Kidney (tissue), 14 donors: Measurements from ENCODE around the gene SRCIN1. TPM values are rescaled to one million over a fixed set of nuclear protein-coding genes. Genes with fewer than 3 reads are reported as not detected.

ENCODE experiments used
- DNase-seq, 5 donors: peaks; one replicate each; pipeline ENCODE4 v3.0.0-alpha.2; 2013 to 2020
- FAIRE-seq: peaks from 2 replicates; lab custom pipeline; 2012; peaks lifted over from hg19 to GRCh38; lab: Jason Lieb, UNC
- H3K27ac ChIP-seq, 2 donors: one replicate each; pipeline ENCODE4 v1.7.0; 2013; ENCODE audit warnings: low read depth in 2 of 2, low read length in 2 of 2, inconsistent platforms in 1 of 2
- H3K27me3 ChIP-seq: one replicate; pipeline ENCODE4 v1.7.1; 2013; ENCODE audit warnings: low read length, inconsistent platforms; ENCODE audit not compliant: control insufficient read depth, insufficient read depth
- H3K36me3 ChIP-seq, 3 donors: one replicate each; pipeline versions ENCODE4 v1.7.0 to v1.7.1; 2013; ENCODE audit warnings: low read length in 3 of 3, control low read depth in 1 of 3, inconsistent platforms in 1 of 3; ENCODE audit not compliant: insufficient read depth in 3 of 3, control insufficient read depth in 2 of 3
- H3K4me1 ChIP-seq, 3 donors: one replicate each; pipeline versions ENCODE4 v1.7.0 to v1.7.1; 2013; ENCODE audit warnings: low read length in 3 of 3, inconsistent platforms in 1 of 3, low read depth in 1 of 3; ENCODE audit not compliant: control insufficient read depth in 2 of 3, insufficient read depth in 2 of 3
- H3K4me3 ChIP-seq, 3 donors: one replicate each; pipeline versions ENCODE4 v1.7.0 to v1.8.1; 2013; ENCODE audit warnings: low read length in 3 of 3, control low read depth in 1 of 3, inconsistent platforms in 1 of 3
- H3K9ac ChIP-seq, 3 donors: one replicate each; pipeline versions ENCODE4 v1.7.0 to v1.7.1; 2013; ENCODE audit warnings: low read length in 3 of 3, control low read depth in 1 of 3, inconsistent platforms in 1 of 3
- H3K9me3 ChIP-seq, 3 donors: one replicate each; pipeline versions ENCODE4 v1.7.0 to v1.7.1; 2013; ENCODE audit warnings: low read length in 3 of 3, control low read depth in 1 of 3, inconsistent platforms in 1 of 3; ENCODE audit not compliant: control insufficient read depth in 2 of 3, insufficient read depth in 1 of 3
- CTCF ChIP-seq: IDR thresholded peaks from 3 replicates; pipeline ENCODE4 v1.5.1; 2012; ENCODE audit warnings: mild to moderate bottlenecking, moderate library complexity, borderline replicate concordance; ENCODE audit not compliant: insufficient read depth; ENCODE audit errors: extremely low read depth
- intact Hi-C: fragments of 100-400 bp; cut with DNase I; formaldehyde crosslinking; loops from one replicate; pipeline ENCODE4 v1.11.1; 2022
- polyA plus RNA-seq: library from polyadenylated mRNA; stranded (reverse); fragments of 350-450 nt; fragmentation: Illumina TruSeq; extraction: RNeasy Lipid Tissue Mini Kit (QIAGEN cat#74804); gene quantifications from one replicate; pipeline ENCODE4 v1.2.3, GENCODE V29; 2014; ENCODE audit warnings: low read depth, low replicate concordance; ENCODE audit not compliant: insufficient read depth
- total RNA-seq: library from RNA; stranded (reverse); fragmentation: NEBNext Ultra II Directional; extraction: Animal tissue kit (Norgen Biotek cat#: 25700); gene quantifications from one replicate; pipeline ENCODE4 v1.2.1, GENCODE V29; 2021
- donor health status: control.
- donor health status: control.
- donor health status: control.
- donor health status: control.
- donor health status: control.
- donor health status: DM: yes; HTN: yes; CAD: no.
- donor health status: Normal renal cell carcinoma (clear cell type).

The SRCIN1 gene
- total and polyA plus RNA-seq, 2 donors from 2014 or later = 0.34 to 6.1 TPM

GRCh38 chr17:38619937-38620550, 14.3 kb upstream of the SRCIN1 start:
- FAIRE-seq (no peak), DNase-seq (peak in 2 of 5 donors; percentile 8 to 20)
- Histone ChIP-seq H3K9ac (no peak overlapping the region), H3K36me3 (no peaks in the 10 kb centered on the region), H3K9me3 (no peaks in the 10 kb centered on the region), H3K27me3 (no peaks in the 10 kb centered on the region), H3K4me1 (no peaks in the 10 kb centered on the region), H3K27ac (no peak overlapping the region), H3K4me3 (no peak overlapping the region)
- no peak for TF ChIP-seq CTCF
- intact Hi-C loops = no loop called here

DNA sequence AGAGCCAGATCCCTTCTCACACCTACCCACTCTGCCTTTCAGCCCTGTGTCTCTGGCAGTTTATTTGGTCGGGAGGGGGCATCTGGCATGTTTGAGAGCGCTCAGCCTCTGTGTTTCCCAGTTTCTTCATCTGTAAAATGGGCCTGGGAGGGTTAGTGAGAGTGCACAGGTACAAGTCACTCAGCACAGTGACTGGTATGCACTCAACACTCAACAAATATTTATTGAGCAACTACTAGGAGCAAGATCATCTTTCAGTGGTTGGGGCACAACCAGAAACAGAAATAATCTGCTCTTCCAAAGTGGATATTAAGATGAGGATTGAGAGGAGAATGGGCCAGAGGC, 13.7 kb upstream of the SRCIN1 start:
- Histone ChIP-seq H3K9me3 (no peaks in the 10 kb centered on the region), H3K4me1 (no peaks in the 10 kb centered on the region), H3K27ac (no peak overlapping the region), H3K9ac (no peak overlapping the region), H3K4me3 (no peak overlapping the region), H3K27me3 (no peaks in the 10 kb centered on the region), H3K36me3 (no peaks in the 10 kb centered on the region)
- DNase-seq (peak in 1 of 5 donors; percentile 4), FAIRE-seq (no peak)
- intact Hi-C loops = no loop called here
- no peak for TF ChIP-seq CTCF

DNA sequence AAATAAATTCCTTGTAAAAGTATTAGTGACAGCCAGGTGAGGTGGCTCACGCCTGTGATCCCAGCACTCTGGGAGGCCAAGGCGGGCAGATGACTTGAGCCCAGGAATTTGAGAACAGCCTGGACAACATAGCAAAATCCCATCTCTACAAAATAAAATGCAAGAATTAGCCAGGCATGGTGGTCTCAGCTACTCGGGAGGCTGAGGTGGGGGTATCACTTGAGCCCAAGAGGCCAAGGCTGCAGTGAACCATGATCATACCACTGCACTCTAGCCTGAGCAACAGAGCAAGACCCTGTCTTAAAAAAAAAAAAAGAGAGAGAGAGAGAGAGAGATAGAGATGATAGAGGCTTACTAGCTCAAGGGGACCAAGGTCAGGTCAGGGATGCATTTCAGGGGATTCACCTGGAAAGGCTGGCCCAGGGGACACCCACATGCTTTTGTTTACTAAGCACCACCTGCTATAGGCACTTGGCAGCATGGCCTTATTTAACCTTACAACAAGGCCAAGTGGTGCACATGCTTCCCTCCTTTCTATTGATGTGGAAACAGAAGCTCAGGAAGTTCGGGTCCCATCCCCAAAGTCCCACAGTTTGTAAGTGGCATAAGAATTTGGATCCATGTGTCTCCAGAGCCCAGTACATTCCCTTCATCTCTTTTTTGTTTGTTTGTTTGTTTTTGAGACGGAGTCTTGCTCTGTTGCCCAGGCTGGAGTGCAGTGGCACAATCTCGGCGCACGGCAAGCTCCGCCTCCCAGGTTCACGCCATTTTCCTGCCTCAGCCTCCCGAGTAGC, 12.4 kb upstream of the SRCIN1 start:
- Histone ChIP-seq H3K27me3 (no peaks in the 10 kb centered on the region), H3K36me3 (no peaks in the 10 kb centered on the region), H3K27ac (no peak overlapping the region), H3K9ac (no peak overlapping the region), H3K9me3 (no peaks in the 10 kb centered on the region), H3K4me1 (no peaks in the 10 kb centered on the region), H3K4me3 (no peak overlapping the region)
- no peak for TF ChIP-seq CTCF
- peak in 2 of 5 donors; percentile 19 to 25 for DNase-seq
- FAIRE-seq = no peak
- intact Hi-C loops = no loop called here
